ENCODE data around the gene METAP1. TPM values are rescaled to one million over a fixed set of nuclear protein-coding genes. Genes with fewer than 3 reads are reported as not detected.

METAP1 gene
- total and polyA plus RNA-seq, 2 of the 8 experiments (the other 6 are each of a cell fraction or from before 2014, with no cell fraction given): 50.6 to 85.2 TPM

DNA sequence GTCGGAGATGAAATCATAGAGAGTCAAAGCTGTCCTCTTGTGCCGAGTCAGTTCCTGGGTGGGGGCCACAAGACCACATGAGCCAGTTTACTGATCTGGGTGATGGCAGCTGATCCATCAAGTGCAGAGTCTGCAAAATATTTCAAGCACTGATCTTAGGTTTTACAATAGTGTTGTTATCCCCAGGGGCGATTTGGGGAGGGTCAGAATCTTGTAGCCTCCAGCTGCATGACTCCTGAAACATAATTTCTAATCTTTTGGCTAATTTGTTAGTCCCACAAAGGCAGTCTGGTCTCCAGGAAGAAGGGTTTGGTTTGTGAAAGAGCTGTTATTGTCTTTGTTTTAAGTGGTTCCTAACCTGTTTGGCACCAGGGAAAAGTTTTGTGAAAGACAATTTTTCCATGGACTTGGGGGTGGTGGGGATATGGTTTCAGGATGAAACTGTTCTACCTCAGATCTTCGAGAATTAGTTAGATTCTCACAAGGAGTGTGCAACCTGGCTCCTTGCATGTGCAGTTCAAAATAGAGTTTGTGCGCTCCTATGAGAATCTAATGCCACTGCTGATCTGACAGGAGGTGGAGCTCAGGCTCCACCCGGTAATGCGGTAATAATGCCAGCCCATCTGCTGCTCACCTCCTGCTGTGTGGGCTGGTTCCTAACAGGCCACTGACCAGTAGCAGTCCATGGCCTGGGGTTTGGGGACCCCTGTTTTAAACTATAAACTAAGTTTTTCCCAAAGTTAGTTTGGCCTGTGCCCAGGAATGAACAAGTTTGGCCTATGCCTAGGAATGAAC is 29.2 kb downstream of the METAP1 start:
- POLR2A ChIA-PET (ENCODE audit: partially characterized antibody): interaction anchor here (0.8 to 1.5 kb wide), 5 partner anchors 10 to 31 kb away, joined by 3 to 8 read pairs (median 4); partner anchors contain the start of gene METAP1

More for the DNA sequence above, 29.2 kb downstream of the METAP1 start:
- Histone ChIP-seq H3K23ac (ENCODE audit: insufficient read length) (no peak overlapping the region), H3K9ac (replicated peaks in 1 of 4; ENCODE audit: extremely low read depth in 1 of 4, low read depth in 3 of 4, low read length in 3 of 4) (no peak overlapping the region), H3K4me3 (ENCODE audit: extremely low read depth in 1 of 4, insufficient read depth in 2 of 4, low read depth in 3 of 4, low read length in 4 of 4) (no peak overlapping the region), H2BK15ac (ENCODE audit: low read length) (no peak overlapping the region), H2BK5ac (ENCODE audit: low read depth, low read length) (no peak overlapping the region), H2BK120ac (replicated peaks; ENCODE audit: low read depth, low read length) (no peak overlapping the region), H3K18ac (ENCODE audit: extremely low read depth, low read length) (no peak overlapping the region), H3K4me2 (ENCODE audit: insufficient read depth in 1 of 2, low read depth in 2 of 2, low read length in 2 of 2) (no peak overlapping the region), H3K56ac (replicated peaks; ENCODE audit: insufficient read length, low read depth, low read length) (no peak overlapping the region), H3K36me3 (ENCODE audit: control insufficient read depth in 2 of 4, insufficient read depth in 4 of 4, low read length in 3 of 4) (peaks cover 0 to 13% (median 0%) of the 10 kb centered on the region in 4 experiments; a peak in 2 of 8 replicates), H2AK5ac (ENCODE audit: low read depth, low read length) (no peak overlapping the region), H4K20me1 (replicated peaks in 1 of 2; ENCODE audit: control insufficient read depth in 1 of 2, insufficient read depth in 2 of 2, low read length in 2 of 2) (peaks cover 4 to 17% of the 10 kb centered on the region in 2 experiments), H4K8ac (ENCODE audit: extremely low read depth, insufficient read depth, low read length) (no peak overlapping the region), H4K91ac (replicated peaks; ENCODE audit: insufficient read length, low read length) (no peak overlapping the region), H3K27ac (ENCODE audit: low read depth, low read length) (no peak overlapping the region), H2BK20ac (ENCODE audit: low read length) (no peak overlapping the region), H3K9me3 (ENCODE audit: insufficient read depth in 2 of 2, low read depth in 1 of 2, low read length in 1 of 2) (no peaks in the 10 kb centered on the region), H3K27me3 (replicated peaks in 1 of 4; ENCODE audit: control insufficient read depth in 3 of 4, extremely low read depth in 1 of 4, insufficient read depth in 3 of 4, low read length in 3 of 4) (no peaks in the 10 kb centered on the region), H2BK12ac (ENCODE audit: low read depth, low read length) (no peak overlapping the region), H2AFZ (ENCODE audit: low read length) (no peak overlapping the region), H3K79me2 (ENCODE audit: control insufficient read depth in 1 of 2, insufficient read depth in 2 of 2, low read length in 2 of 2) (peaks cover 16 to 100% of the 10 kb centered on the region in 2 experiments), H3K23me2 (ENCODE audit: low read depth, low read length) (no peaks in the 10 kb centered on the region), H3K79me1 (ENCODE audit: low read depth, low read length) (peaks cover 4% of the 10 kb centered on the region), H3K4ac (replicated peaks; ENCODE audit: insufficient read length, low read depth, low read length) (no peak overlapping the region), H3K4me1 (replicated peaks in 1 of 4; ENCODE audit: control insufficient read depth in 3 of 4, insufficient read depth in 4 of 4, low read length in 3 of 4) (peaks cover 0 to 15% (median 8%) of the 10 kb centered on the region in 4 experiments), H3K14ac (ENCODE audit: insufficient read length) (no peak overlapping the region), H4K5ac (ENCODE audit: insufficient read length, low read depth, low read length) (no peak overlapping the region)
- no peak for FAIRE-seq
- no peak for DNase-seq (ENCODE audit: low read depth in 1 of 2, low spot score in 2 of 2)
- CTCF ChIA-PET (ENCODE audit: partially characterized antibody): interaction anchor here (0.6 to 2.1 kb wide), 6 partner anchors 29 to 806 kb away, joined by 3 to 10 read pairs (median 4); partner anchors contain the start of gene METAP1
- TF ChIP-seq RAD21 (IDR thresholded peaks at IDR 0.05 in 1 of 2, conservative IDR thresholded peaks at IDR 0.05 in 1 of 2; ENCODE audit: low read depth in 2 of 2, low read length in 2 of 2): peak in 1 of 2 experiments; percentile 15; a peak in 1 of 4 replicates
- TF ChIP-seq SP4 (IDR thresholded peaks at IDR 0.05; ENCODE audit: low read length): no peak
- TF ChIP-seq JUN (IDR thresholded peaks at IDR 0.05; ENCODE audit: low read depth, low read length): no peak
- TF ChIP-seq GABPA (IDR thresholded peaks at IDR 0.05; ENCODE audit: borderline replicate concordance, insufficient read depth, low read length): no peak
- no peak for TF ChIP-seq CHD2 (IDR thresholded peaks at IDR 0.05; ENCODE audit: low read length)
- 85% methylated on average over 7 of the region's 7 CpGs; no CpG with 5 or more reads in 1 of the 2 experiments for WGBS, 2 experiments (ENCODE audit: extremely low coverage in 1 of 2, insufficient coverage in 1 of 2, insufficient read length in 1 of 2, insufficient replicate concordance in 2 of 2, low coverage in 1 of 2, low lambda C conversion rate in 2 of 2, missing lambda C conversion rate in 1 of 2)
